Subcutaneous adipose tissue (tissue), 4 donors: Measurements from ENCODE around the gene ZNF175. TPM values are rescaled to one million over a fixed set of nuclear protein-coding genes. Genes with fewer than 3 reads are reported as not detected.

ENCODE experiments used
- CTCF ChIP-seq: fragments of 450-650 bp; IDR thresholded peaks from one replicate; pipeline ENCODE4 v1.5.1; 2016; ENCODE audit warnings: low read depth, mild to moderate bottlenecking, control low read depth, antibody characterized with exemption, moderate library complexity
- total RNA-seq, 4 donors: library from RNA; depleted of rRNA; stranded (reverse); fragments of >200 nt; gene quantifications; one replicate each; pipeline ENCODE4 v1.1.0, GENCODE V29; 2016

Gene ZNF175
- total RNA-seq, 4 donors from 2014 or later = 5.3 to 10.1 (median 7.1) TPM

- no peak for TF ChIP-seq CTCF
These were observed 66.4 kb downstream of the ZNF175 start for GRCh38 chr19:51637362-51637978.

- no peak for TF ChIP-seq CTCF
These were observed 68.8 kb downstream of the ZNF175 start for GRCh38 chr19:51639916-51640315.

GRCh38 chr19:51640386-51640785 is 69.3 kb downstream of the ZNF175 start:
- no peak for TF ChIP-seq CTCF

- TF ChIP-seq CTCF = no peak
These were observed 70.6 kb downstream of the ZNF175 start for GRCh38 chr19:51641648-51642047.

Other genes with a start within 250 kb of the ZNF175 start
- gene VSIG10L, start 229.1 kb upstream of the ZNF175 start, total RNA-seq = 1 to 10 TPM in 1 of 4 donors, under 1 TPM in 3; 0.44 to 1.4 (median 0.61) TPM
- gene ETFB, start 204.9 kb upstream of the ZNF175 start, total RNA-seq = 100 to 1,000 TPM; 116 to 444 (median 155) TPM
- not detected for gene CLDND2, start 202.3 kb upstream of the ZNF175 start, total RNA-seq
- 1 to 10 TPM; 1.6 to 3.7 (median 2.7) TPM for gene NKG7, start 198.6 kb upstream of the ZNF175 start, total RNA-seq
- gene LIM2, start 183.3 kb upstream of the ZNF175 start, total RNA-seq = not detected
- not detected for gene C19orf84, start 180.7 kb upstream of the ZNF175 start, total RNA-seq
- gene SIGLEC10, start 153.6 kb upstream of the ZNF175 start, total RNA-seq = 1 to 10 TPM in 2 of 4 donors, under 1 TPM in 1, not detected in 1; 0.66 to 1.8 (median 1.7) TPM
- under 1 TPM; 0.17 to 0.94 (median 0.38) TPM for gene SIGLEC8, start 112.8 kb upstream of the ZNF175 start, total RNA-seq
- not detected for gene CEACAM18, start 92.7 kb upstream of the ZNF175 start, total RNA-seq
- gene SIGLEC12, start 69.5 kb upstream of the ZNF175 start, total RNA-seq = not detected
- 1 to 10 TPM in 3 of 4 donors, not detected in 1; 1.5 to 2.9 (median 2.5) TPM for gene SIGLEC6, start 39.6 kb upstream of the ZNF175 start, total RNA-seq
- 1 to 10 TPM in 3 of 4 donors, not detected in 1; 1.3 to 3.0 (median 2.5) TPM for gene SIGLEC5, start 59.1 kb downstream of the ZNF175 start, total RNA-seq
- gene SIGLEC14, start 75.5 kb downstream of the ZNF175 start, total RNA-seq = 1 to 10 TPM in 2 of 4 donors, under 1 TPM in 1, not detected in 1; 0.98 to 4.6 (median 3.4) TPM
- 10 to 100 TPM in 1 of 4 donors, 1 to 10 TPM in 3; 2.6 to 10.8 (median 7.0) TPM for gene SPACA6, start 122.0 kb downstream of the ZNF175 start, total RNA-seq
- 1 to 10 TPM in 2 of 4 donors, under 1 TPM in 1, not detected in 1; 0.51 to 5.7 (median 5.5) TPM for gene HAS1, start 152.7 kb downstream of the ZNF175 start, total RNA-seq
- 10 to 100 TPM in 3 of 4 donors, 1 to 10 TPM in 1; 5.1 to 35.7 (median 22.0) TPM for gene FPR1, start 180.6 kb downstream of the ZNF175 start, total RNA-seq
- gene FPR2, start 189.9 kb downstream of the ZNF175 start, total RNA-seq = 1 to 10 TPM in 3 of 4 donors, under 1 TPM in 1; 0.82 to 3.9 (median 1.3) TPM
- gene FPR3, start 223.9 kb downstream of the ZNF175 start, total RNA-seq = 100 to 1,000 TPM in 1 of 4 donors, 10 to 100 TPM in 2, 1 to 10 TPM in 1; 3.2 to 112 (median 27.3) TPM